OCI-LY3 (cell line): ENCODE measurements around the gene ALDOC.

Source experiments
- EZH2phosphoT487 ChIP-seq: fragments of 200-600 bp; shearing (Covaris generic); IDR thresholded peaks from 2 replicates; pipeline ENCODE4 v1.6.1; 2018; ENCODE audit warnings: antibody characterized with exemption, mixed run types, low read depth
- TF ChIP-seq, protein P1 (sequence below): fragments of 200-600, 300-600 bp; sonication (generic); IDR thresholded peaks from 2 replicates; pipeline ENCODE4 v1.5.1; 2014; ENCODE audit warnings: antibody characterized with exemption, low read length, low read depth

DNA sequence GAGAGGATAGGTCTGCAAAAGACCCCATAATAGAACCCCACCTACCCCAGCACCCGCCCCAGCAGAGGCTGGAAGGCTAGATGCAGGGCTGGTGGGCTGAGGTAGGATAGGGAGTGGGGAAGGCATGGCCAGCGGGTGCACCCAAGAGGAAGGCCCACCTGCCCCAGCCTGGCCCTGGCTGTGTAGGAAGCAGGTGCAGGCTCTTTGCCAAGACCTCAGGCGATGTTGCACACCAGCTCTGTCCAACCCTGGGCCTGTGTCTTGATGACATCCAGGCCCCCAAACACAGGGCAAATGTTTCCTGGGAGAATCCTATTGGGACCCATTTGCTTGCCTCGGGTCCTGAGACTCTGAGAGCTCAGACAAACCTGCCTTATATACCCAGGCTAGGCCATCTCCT, 36.5 kb downstream of the ALDOC start:
- TF ChIP-seq, protein P1, sequence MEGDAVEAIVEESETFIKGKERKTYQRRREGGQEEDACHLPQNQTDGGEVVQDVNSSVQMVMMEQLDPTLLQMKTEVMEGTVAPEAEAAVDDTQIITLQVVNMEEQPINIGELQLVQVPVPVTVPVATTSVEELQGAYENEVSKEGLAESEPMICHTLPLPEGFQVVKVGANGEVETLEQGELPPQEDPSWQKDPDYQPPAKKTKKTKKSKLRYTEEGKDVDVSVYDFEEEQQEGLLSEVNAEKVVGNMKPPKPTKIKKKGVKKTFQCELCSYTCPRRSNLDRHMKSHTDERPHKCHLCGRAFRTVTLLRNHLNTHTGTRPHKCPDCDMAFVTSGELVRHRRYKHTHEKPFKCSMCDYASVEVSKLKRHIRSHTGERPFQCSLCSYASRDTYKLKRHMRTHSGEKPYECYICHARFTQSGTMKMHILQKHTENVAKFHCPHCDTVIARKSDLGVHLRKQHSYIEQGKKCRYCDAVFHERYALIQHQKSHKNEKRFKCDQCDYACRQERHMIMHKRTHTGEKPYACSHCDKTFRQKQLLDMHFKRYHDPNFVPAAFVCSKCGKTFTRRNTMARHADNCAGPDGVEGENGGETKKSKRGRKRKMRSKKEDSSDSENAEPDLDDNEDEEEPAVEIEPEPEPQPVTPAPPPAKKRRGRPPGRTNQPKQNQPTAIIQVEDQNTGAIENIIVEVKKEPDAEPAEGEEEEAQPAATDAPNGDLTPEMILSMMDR: no peak
- TF ChIP-seq EZH2phosphoT487: no peak
